Body of pancreas (tissue), 4 donors: ENCODE results near the gene OTUD4.

Experiments
- POLR2A ChIP-seq, 3 donors: fragments of 450-650 bp; IDR thresholded peaks; one replicate each; pipeline ENCODE4 v1.6.1; 2016; ENCODE audit warnings: antibody characterized with exemption in 3 of 3, mild to moderate bottlenecking in 2 of 3
- TF ChIP-seq, protein P1 (sequence below), 7 experiments: fragments of 450-650 bp in 4 of 7; fragments of 200-600 bp in 3 of 7; sonication (generic) in 3 of 7; IDR thresholded peaks; one replicate each; pipeline ENCODE4 v1.5.1; 2016 to 2019; ENCODE audit warnings: antibody characterized with exemption in 7 of 7

- TF ChIP-seq, protein P1, sequence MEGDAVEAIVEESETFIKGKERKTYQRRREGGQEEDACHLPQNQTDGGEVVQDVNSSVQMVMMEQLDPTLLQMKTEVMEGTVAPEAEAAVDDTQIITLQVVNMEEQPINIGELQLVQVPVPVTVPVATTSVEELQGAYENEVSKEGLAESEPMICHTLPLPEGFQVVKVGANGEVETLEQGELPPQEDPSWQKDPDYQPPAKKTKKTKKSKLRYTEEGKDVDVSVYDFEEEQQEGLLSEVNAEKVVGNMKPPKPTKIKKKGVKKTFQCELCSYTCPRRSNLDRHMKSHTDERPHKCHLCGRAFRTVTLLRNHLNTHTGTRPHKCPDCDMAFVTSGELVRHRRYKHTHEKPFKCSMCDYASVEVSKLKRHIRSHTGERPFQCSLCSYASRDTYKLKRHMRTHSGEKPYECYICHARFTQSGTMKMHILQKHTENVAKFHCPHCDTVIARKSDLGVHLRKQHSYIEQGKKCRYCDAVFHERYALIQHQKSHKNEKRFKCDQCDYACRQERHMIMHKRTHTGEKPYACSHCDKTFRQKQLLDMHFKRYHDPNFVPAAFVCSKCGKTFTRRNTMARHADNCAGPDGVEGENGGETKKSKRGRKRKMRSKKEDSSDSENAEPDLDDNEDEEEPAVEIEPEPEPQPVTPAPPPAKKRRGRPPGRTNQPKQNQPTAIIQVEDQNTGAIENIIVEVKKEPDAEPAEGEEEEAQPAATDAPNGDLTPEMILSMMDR (IDR thresholded peaks at IDR 0.05) = no peak
- no peak for TF ChIP-seq POLR2A (IDR thresholded peaks at IDR 0.05)
Observed at GRCh38 chr4:145101091-145101490, 79.3 kb downstream of the OTUD4 start.
